ENCODE results near the gene PLCB3.

PLCB3 gene

GRCh38 chr11:64268025-64268892 lies 16.9 kb downstream of the PLCB3 start:
- DNase-seq = peak; percentile 65

- DNase-seq = peak; percentile 86
These were observed 17.7 kb downstream of the PLCB3 start for GRCh38 chr11:64268893-64269539.

GRCh38 chr11:64269540-64270220 lies 18.4 kb downstream of the PLCB3 start:
- DNase-seq = peak; percentile 100

- no peak for DNase-seq
These were observed 23.9 kb downstream of the PLCB3 start for GRCh38 chr11:64275031-64275800.

GRCh38 chr11:64275841-64276240 lies 24.5 kb downstream of the PLCB3 start:
- DNase-seq = no peak

- DNase-seq = no peak
These were observed 25.5 kb downstream of the PLCB3 start for GRCh38 chr11:64276653-64277431.

- no peak for DNase-seq
These were observed 27.4 kb downstream of the PLCB3 start for GRCh38 chr11:64278576-64279190.

GRCh38 chr11:64281957-64282770 lies 30.8 kb downstream of the PLCB3 start:
- DNase-seq = no peak

- no peak for DNase-seq
These were observed 31.8 kb downstream of the PLCB3 start for GRCh38 chr11:64283092-64283491.

- DNase-seq = peak; percentile 97
These were observed 33.0 kb downstream of the PLCB3 start, which contains the start of gene BAD for GRCh38 chr11:64284048-64284961. Gene BAD (minus strand): TSS chr11:64284665. CDS start chr11:64284368, 297 bp downstream.

GRCh38 chr11:64284962-64285884 lies 33.9 kb downstream of the PLCB3 start, which contains the start of gene GPR137:
Gene GPR137 (plus strand): TSS chr11:64285848. CDS start chr11:64286525, 677 bp downstream.
- peak; percentile 89 for DNase-seq

- peak; percentile 80 for DNase-seq
These were observed 34.8 kb downstream of the PLCB3 start for GRCh38 chr11:64285885-64286800.

- no peak for DNase-seq
These were observed 35.5 kb downstream of the PLCB3 start for GRCh38 chr11:64286801-64287159.

- no peak for DNase-seq
These were observed 36.5 kb downstream of the PLCB3 start for GRCh38 chr11:64287676-64288352.

- DNase-seq = no peak
These were observed 37.0 kb downstream of the PLCB3 start for GRCh38 chr11:64288353-64288750.

GRCh38 chr11:64289002-64289564 lies 37.8 kb downstream of the PLCB3 start:
- no peak for DNase-seq

All from DMS53 (cell line).